A549 (cell line): Measurements from ENCODE around the gene KCNMA1. TPM values are rescaled to one million over a fixed set of nuclear protein-coding genes. Genes with fewer than 3 reads are reported as not detected.
A peak's percentile ranks its signal among the peaks of the same experiment; 100 is the strongest.

Experiments
- ATAC-seq, 2 experiments: fragments of 200-7000 bp in 1 of 2; fragments of >200 bp in 1 of 2; cut with Nextera tagmentation in 1 of 2; cut with Tn5 transposase in 1 of 2; 3 replicates each; pipeline versions ENCODE4 v1.8.0 to v1.9.1; 2018 to 2020; ENCODE audit warnings: mild to moderate bottlenecking in 1 of 2, moderate library complexity in 1 of 2
- CTCF ChIA-PET: fragments of 300-600 bp; sonication (Branson Sonifier 250); formaldehyde crosslinking; extraction: SDS; loops from one replicate; lab custom pipeline; 2021; ENCODE audit warnings: antibody characterized with exemption, inconsistent platforms; lab: Yijun Ruan, JAX
- POLR2A ChIA-PET: fragments of 350-600 bp; formaldehyde crosslinking; extraction: SDS; loops from one replicate; lab custom pipeline; 2021; ENCODE audit warnings: antibody characterized with exemption, inconsistent platforms; lab: Yijun Ruan, JAX
- DNase-seq, 2 experiments: peaks; one replicate each; pipeline versions ENCODE4 v3.0.0 to v3.0.0-alpha.2; 2011 to 2016; ENCODE audit warnings: low read depth in 1 of 2, low spot score in 1 of 2
- FAIRE-seq: peaks from 2 replicates; lab custom pipeline; 2011; peaks lifted over from hg19 to GRCh38; lab: Jason Lieb, UNC
- H3K27ac ChIP-seq, 2 experiments: fragments of >200 bp; sonication (Bioruptor Twin); formaldehyde crosslinking; 3 replicates each; pipeline ENCODE4 v1.5.1; 2016 to 2017
- H3K4me1 ChIP-seq: fragments of >200 bp; sonication (Bioruptor Twin); formaldehyde crosslinking; 3 replicates; pipeline ENCODE4 v1.6.1; 2016
- H3K4me2 ChIP-seq: fragments of >200 bp; sonication (Bioruptor Twin); formaldehyde crosslinking; 3 replicates; pipeline ENCODE4 v1.6.1; 2016
- H3K4me3 ChIP-seq: fragments of >200 bp; sonication (Bioruptor Twin); formaldehyde crosslinking; 3 replicates; pipeline ENCODE4 v1.5.1; 2016
- H3K9me3 ChIP-seq: fragments of >200 bp; sonication (Bioruptor Twin); formaldehyde crosslinking; 3 replicates; pipeline ENCODE4 v1.6.1; 2016
- BCL3 ChIP-seq: fragments of >200 bp; sonication (Bioruptor Twin); formaldehyde crosslinking; IDR thresholded peaks from 3 replicates; pipeline ENCODE4 v1.6.1; 2016
- CBX2 ChIP-seq: fragments of 200-600 bp; sonication (generic); IDR thresholded peaks from 2 replicates; pipeline ENCODE4 v1.6.1; 2016; ENCODE audit warnings: low read depth, mild to moderate bottlenecking, borderline replicate concordance
- CBX8 ChIP-seq: fragments of 200-600 bp; sonication (generic); IDR thresholded peaks from 2 replicates; pipeline ENCODE4 v1.6.1; 2016
- EHF ChIP-seq: fragments of 250-450 bp; sonication (Bioruptor Pico); IDR thresholded peaks from 2 replicates; pipeline ENCODE4 v1.5.0; 2020; ENCODE audit warnings: mild to moderate bottlenecking
- ESRRA ChIP-seq: fragments of 150-350 bp; IDR thresholded peaks from 2 replicates; pipeline ENCODE4 v1.6.1; 2014; ENCODE audit warnings: mild to moderate bottlenecking, low read length, borderline replicate concordance
- FOSB ChIP-seq: fragments of 250-450 bp; sonication (Bioruptor Pico); IDR thresholded peaks from 2 replicates; pipeline ENCODE4 v1.5.0; 2020; ENCODE audit warnings: mild to moderate bottlenecking, moderate library complexity
- FOSL2 ChIP-seq, 2 experiments: fragments of 450-650 bp in 1 of 2; fragments of >200 bp in 1 of 2; sonication (Bioruptor Twin) in 1 of 2; formaldehyde crosslinking; IDR thresholded peaks; 2 replicates each; pipeline versions ENCODE4 v1.5.0 to v1.6.1; 2016 to 2020; ENCODE audit warnings: mild to moderate bottlenecking in 1 of 2, moderate library complexity in 1 of 2
- FOXS1 ChIP-seq: fragments of 250-450 bp; sonication (Bioruptor Pico); IDR thresholded peaks from 2 replicates; pipeline ENCODE4 v1.5.0; 2020; ENCODE audit warnings: mild to moderate bottlenecking, moderate library complexity
- HMGXB4 ChIP-seq: fragments of 250-450 bp; sonication (Bioruptor Pico); IDR thresholded peaks from 2 replicates; pipeline ENCODE4 v1.5.0; 2021; ENCODE audit warnings: mild to moderate bottlenecking, moderate library complexity, borderline replicate concordance
- JUN ChIP-seq, 2 experiments: fragments of >200 bp; sonication (Bioruptor Twin); formaldehyde crosslinking; IDR thresholded peaks; 2 replicates in 1 of 2; 3 replicates in 1 of 2; pipeline ENCODE4 v1.6.1; 2016 to 2017
- KDM1A ChIP-seq: fragments of 200-600 bp; sonication (generic); IDR thresholded peaks from 2 replicates; pipeline ENCODE4 v1.6.1; 2016; ENCODE audit warnings: low read depth, mild to moderate bottlenecking
- NPAS2 ChIP-seq: fragments of 250-450 bp; sonication (Bioruptor Pico); IDR thresholded peaks from 2 replicates; pipeline ENCODE4 v1.8.0; 2022; ENCODE audit warnings: mild to moderate bottlenecking, moderate library complexity, borderline replicate concordance
- PHF8 ChIP-seq: fragments of 200-600 bp; sonication (generic); IDR thresholded peaks from 2 replicates; pipeline ENCODE4 v1.6.1; 2016; ENCODE audit warnings: low read depth, mild to moderate bottlenecking, antibody characterized with exemption, moderate library complexity, borderline replicate concordance
- REST ChIP-seq: fragments of 200-600 bp; sonication (generic); IDR thresholded peaks from 2 replicates; pipeline ENCODE4 v1.6.1; 2016; ENCODE audit warnings: antibody characterized with exemption, mild to moderate bottlenecking, moderate library complexity
- RNF2 ChIP-seq: fragments of 200-600 bp; sonication (generic); IDR thresholded peaks from 2 replicates; pipeline ENCODE4 v1.6.1; 2016; ENCODE audit warnings: low read depth, mild to moderate bottlenecking, antibody characterized with exemption, moderate library complexity, borderline replicate concordance
- SREBF2 ChIP-seq: fragments of 450-650 bp; IDR thresholded peaks from 2 replicates; pipeline ENCODE4 v1.6.1; 2014; ENCODE audit warnings: mild to moderate bottlenecking, moderate library complexity
- TP53 ChIP-seq: fragments of 250-450 bp; sonication (Bioruptor Pico); IDR thresholded peaks from 2 replicates; pipeline ENCODE4 v1.5.0; 2021; ENCODE audit warnings: mild to moderate bottlenecking, moderate library complexity
- ZFP36 ChIP-seq: fragments of 450-650 bp; IDR thresholded peaks from 2 replicates; pipeline ENCODE4 v1.6.1; 2014; ENCODE audit warnings: borderline replicate concordance; ENCODE audit not compliant: partially characterized antibody
- ZNF302 ChIP-seq: fragments of 250-450 bp; sonication (Bioruptor Pico); IDR thresholded peaks from 2 replicates; pipeline ENCODE4 v1.9.0; 2021; ENCODE audit warnings: inconsistent platforms, mild to moderate bottlenecking, moderate library complexity
- WGBS: methylation state at CpG from one replicate; pipeline ENCODE4 v1.1.6; 2017; ENCODE audit errors: missing lambda C conversion rate; 5-methylcytosine and 5-hydroxymethylcytosine counted together
- polyA plus RNA-seq, 4 experiments: library from polyadenylated mRNA; depleted of rRNA in 3 of 4; stranded (reverse); fragments of >200 nt; fragmentation: RNase III in 1 of 4; extraction: RNeasy Plus Mini Kit Qiagen cat#74134 plus additional on column Dnase treatment in 1 of 4; gene quantifications; 2 replicates in 3 of 4; 3 replicates in 1 of 4; pipeline ENCODE4 v1.2.3, GENCODE V29; 2011 to 2017

The KCNMA1 gene
- polyA plus RNA-seq, 2 of the 4 experiments (the other 2 are of a cell fraction) = 14.9 to 30.6 TPM

- TF ChIP-seq FOSL2 (IDR thresholded peaks at IDR 0.05) = no peak
- no peak for TF ChIP-seq FOSL2 (CRISPR knock-in tag; IDR thresholded peaks at IDR 0.05)
- TF ChIP-seq, all 56 proteins: peak for 0
These were observed 381.3 kb downstream of the KCNMA1 start (continued) for GRCh38 chr10:77256346-77256745.

- DNase-seq (no peak), FAIRE-seq (no peak), ATAC-seq (no peak)
- Histone ChIP-seq H3K4me1 (peaks cover 18% of the 10 kb centered on the region), H3K9me3 (no peaks in the 10 kb centered on the region; the same call in 2 of the 3 replicates), H3K4me2 (no peak overlapping the region), H3K27ac (peak overlapping the region; percentile 14 to 23; a peak in 3 of 6 replicates), H3K4me3 (no peak overlapping the region)
- ChIA-PET POLR2A (no interaction called here), CTCF (interaction anchor here (0.8 to 12.1 kb wide), 7 partner anchors 13 to 389 kb away, joined by 3 to 169 read pairs (median 3); partner anchors contain the start of gene KCNMA1)
- WGBS = 99% methylated on average over 4 of the region's 4 CpGs
- no peak for TF ChIP-seq EHF (CRISPR knock-in tag)
- TF ChIP-seq CBX8 = no peak
- TF ChIP-seq FOSB (CRISPR knock-in tag) = no peak
- TF ChIP-seq ESRRA = no peak
- TF ChIP-seq TP53 (CRISPR knock-in tag) = no peak
- TF ChIP-seq CBX2 = no peak
- TF ChIP-seq PHF8 = no peak
- no peak for TF ChIP-seq RNF2
- no peak for TF ChIP-seq ZNF302 (CRISPR knock-in tag)
- TF ChIP-seq FOXS1 = no peak
- no peak for TF ChIP-seq KDM1A
These were observed 384.0 kb downstream of the KCNMA1 start for GRCh38 chr10:77253556-77254064.

- no peaks in the 10 kb centered on the region; the same call in 2 of the 3 replicates for H3K9me3 ChIP-seq
- 67% methylated on average over 1 of the region's 1 CpG for WGBS
- H3K4me2 ChIP-seq = no peak overlapping the region
- no peak overlapping the region for H3K4me3 ChIP-seq
- POLR2A ChIA-PET = no interaction called here
- CTCF ChIA-PET = interaction anchor here (0.6 to 12.1 kb wide), 8 partner anchors 14 to 390 kb away, joined by 3 to 169 read pairs (median 4); partner anchors contain the start of gene KCNMA1
- FAIRE-seq = no peak
- no peak for DNase-seq
- H3K4me1 ChIP-seq = peaks cover 18% of the 10 kb centered on the region
- ATAC-seq = no peak
- H3K27ac ChIP-seq = peak overlapping the region; percentile 14 to 23; a peak in 3 of 6 replicates
- TF ChIP-seq BCL3 (no peak), ZFP36 (no peak), SREBF2 (no peak), REST (no peak), HMGXB4 (CRISPR knock-in tag) (no peak), JUN (IDR thresholded peaks at IDR 0.05) (no peak), NPAS2 (CRISPR knock-in tag) (no peak)
These were observed 384.5 kb downstream of the KCNMA1 start for GRCh38 chr10:77253147-77253545.
